IPS DF 6.9 (cell line): ENCODE data around the gene CRYBB2.
"Not testable (repeated sequence)": the region's sequence is repeated elsewhere in the genome, so short reads cannot be mapped to it uniquely, and the experiment has no call there.

ENCODE experiments used
- DNase-seq: peaks from one replicate; pipeline ENCODE4 v3.0.0-alpha.2; 2013; ENCODE audit warnings: low read depth, low spot score
- H3K27ac ChIP-seq: one replicate; pipeline ENCODE4 v1.5.1; 2013; ENCODE audit warnings: low read length, control low read depth
- H3K27me3 ChIP-seq: 2 replicates; pipeline ENCODE4 v1.6.1; 2013; ENCODE audit warnings: mild to moderate bottlenecking, low read length; ENCODE audit not compliant: control insufficient read depth, insufficient read depth
- H3K36me3 ChIP-seq: 2 replicates; pipeline ENCODE4 v1.6.1; 2013; ENCODE audit warnings: low read length; ENCODE audit not compliant: control insufficient read depth, insufficient read depth
- H3K4me1 ChIP-seq: 2 replicates; pipeline ENCODE4 v1.6.1; 2013; ENCODE audit warnings: low read length; ENCODE audit not compliant: control insufficient read depth, insufficient read depth
- H3K4me3 ChIP-seq: 2 replicates; pipeline ENCODE4 v1.5.1; 2013; ENCODE audit warnings: mild to moderate bottlenecking, low read length
- H3K9me3 ChIP-seq: 2 replicates; pipeline ENCODE4 v1.6.1; 2013; ENCODE audit warnings: low read length, inconsistent platforms; ENCODE audit not compliant: control insufficient read depth, insufficient read depth
- WGBS: extraction: QIAGEN DNeasy Blood & Tissue Kit; methylation state at CpG from one replicate; pipeline ENCODE4 v1.1.7; 2013; ENCODE audit warnings: mixed read lengths, missing lambda C conversion rate; ENCODE audit not compliant: insufficient read length, insufficient coverage; 5-methylcytosine and 5-hydroxymethylcytosine counted together

Gene CRYBB2

DNA sequence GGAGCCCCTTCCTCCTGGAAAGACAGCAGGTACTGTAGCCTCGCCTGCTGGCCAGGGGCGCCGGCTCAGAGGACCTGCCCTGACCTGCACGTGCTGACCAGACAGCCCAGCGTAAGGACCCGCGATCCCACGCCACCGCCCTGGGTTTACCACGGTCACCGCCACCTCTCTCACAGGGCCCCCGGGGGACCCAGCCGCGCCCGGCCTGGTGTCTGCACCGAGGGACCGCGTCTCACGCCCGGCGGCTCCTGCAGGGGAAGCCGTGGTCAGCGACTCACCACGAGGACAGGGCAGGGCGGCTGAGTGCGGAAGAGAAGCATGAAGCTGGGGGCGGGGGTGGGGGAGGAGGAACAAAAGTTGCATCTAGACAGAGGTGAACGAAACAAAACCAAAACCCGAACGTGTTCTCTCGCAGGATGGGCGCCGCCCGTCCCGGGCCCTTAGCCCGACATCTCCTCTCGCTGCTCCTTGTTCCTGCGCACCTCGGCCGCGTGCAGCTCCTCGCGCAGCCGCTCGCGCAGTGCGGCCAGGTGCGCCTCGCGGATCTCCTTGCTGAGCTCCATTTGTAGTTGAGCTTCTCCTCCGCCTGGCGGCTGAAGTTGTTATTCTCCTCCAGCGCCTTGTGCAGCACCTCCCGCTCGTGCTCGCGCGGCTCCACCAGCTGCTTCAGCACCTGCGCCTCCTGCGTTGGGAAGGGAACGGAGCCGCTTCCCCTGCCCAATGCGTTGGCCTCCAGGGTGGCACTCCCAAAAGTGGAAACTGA, 40.4 kb upstream of the CRYBB2 start:
- DNase-seq, H3K4me3 ChIP-seq, H3K9me3 ChIP-seq, H3K4me1 ChIP-seq, H3K27ac ChIP-seq, H3K27me3 ChIP-seq, H3K36me3 ChIP-seq: not testable (repeated sequence)
- no CpG with 5 or more reads among the region's 63 CpGs for WGBS

DNA sequence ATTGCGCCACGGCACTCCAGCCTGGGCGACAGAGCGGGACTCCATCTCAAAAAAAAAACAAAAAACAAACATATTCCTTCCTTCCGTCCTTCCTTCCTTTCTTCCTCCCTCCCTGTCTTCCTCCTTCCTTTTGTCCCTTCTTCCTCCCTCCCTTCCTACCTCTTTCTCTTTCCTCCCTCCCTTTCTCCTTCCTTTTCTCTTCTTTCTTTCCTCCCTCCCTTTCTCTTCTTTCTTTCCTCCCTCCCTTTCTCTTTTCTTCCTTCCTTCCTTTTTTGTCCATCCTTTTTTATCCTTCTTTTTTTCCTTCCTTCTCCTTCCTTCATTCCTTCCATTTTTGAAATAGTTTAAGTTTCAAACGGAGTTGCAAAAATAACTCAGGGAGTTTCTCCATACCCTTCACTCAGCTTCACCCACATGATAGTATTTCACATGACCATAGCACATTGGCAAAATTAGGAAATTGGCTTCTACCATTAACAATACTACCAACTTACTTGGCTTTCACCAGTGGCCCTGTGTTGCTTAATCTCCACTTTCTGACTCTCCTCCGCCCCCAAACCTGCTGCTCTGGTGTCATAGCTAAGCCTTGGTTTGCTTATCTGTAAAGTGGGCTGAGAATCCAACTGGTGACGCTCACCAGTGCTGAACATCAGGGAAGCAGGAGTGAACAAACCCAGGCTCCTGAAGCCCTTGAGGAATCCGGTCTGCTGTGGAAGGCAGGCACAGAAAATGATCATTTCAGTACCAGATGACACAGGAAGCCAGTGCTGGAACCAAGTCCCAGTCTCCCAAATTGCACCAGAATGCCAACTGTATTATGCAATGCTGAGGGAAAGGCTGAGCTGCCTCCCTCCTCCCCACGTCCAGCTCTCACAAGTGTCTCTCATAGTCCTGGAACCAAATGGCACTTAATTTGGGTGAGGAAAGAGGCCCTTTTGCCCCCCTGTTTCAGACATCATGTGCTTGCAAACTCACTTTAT, 37.0 kb upstream of the CRYBB2 start:
- no peaks in the 10 kb centered on the region; the same call in 1 of the 2 replicates for H3K36me3 ChIP-seq
- H3K27me3 ChIP-seq: no peaks in the 10 kb centered on the region
- H3K9me3 ChIP-seq: no peaks in the 10 kb centered on the region
- DNase-seq: no peak
- no peak overlapping the region for H3K27ac ChIP-seq
- WGBS: 100% methylated on average over 1 of the region's 10 CpGs
- no peak overlapping the region for H3K4me3 ChIP-seq
- no peaks in the 10 kb centered on the region for H3K4me1 ChIP-seq

DNA sequence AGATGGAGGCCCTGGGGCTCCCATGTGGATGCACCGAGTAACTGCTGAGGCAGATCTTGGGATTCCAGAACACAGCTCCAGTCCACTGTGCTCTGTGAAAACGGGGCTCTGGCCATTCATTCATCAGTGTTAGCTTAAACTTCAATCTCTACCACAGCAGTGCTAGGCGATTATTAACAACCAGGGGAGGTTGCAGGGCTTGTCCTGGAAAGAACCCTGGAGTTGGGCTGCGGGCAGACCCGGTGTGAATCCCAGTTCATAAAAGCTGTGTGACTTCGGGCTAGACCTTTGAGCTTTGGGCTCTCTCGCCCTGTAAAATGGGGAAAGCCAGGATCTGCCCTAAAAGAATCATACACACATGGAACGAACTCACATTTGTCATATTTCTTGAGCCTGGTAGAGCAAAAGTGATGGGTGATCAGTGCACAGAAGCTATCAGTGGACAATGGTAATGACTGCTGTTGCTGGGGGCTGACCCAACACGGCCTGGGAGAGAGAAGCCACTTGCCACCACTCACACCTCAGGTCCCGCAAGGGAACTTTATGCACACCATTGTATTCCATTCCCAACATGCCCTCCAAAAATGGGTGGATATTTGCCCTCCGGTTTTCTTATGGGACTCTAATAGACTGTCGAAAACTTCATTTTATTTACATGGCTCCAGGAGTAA, 35.4 kb upstream of the CRYBB2 start:
- Histone ChIP-seq H3K36me3 (no peaks in the 10 kb centered on the region; the same call in 1 of the 2 replicates), H3K27me3 (no peaks in the 10 kb centered on the region), H3K9me3 (no peaks in the 10 kb centered on the region), H3K27ac (no peak overlapping the region), H3K4me3 (no peak overlapping the region), H3K4me1 (no peaks in the 10 kb centered on the region)
- DNase-seq: no peak
- whole genome bisulfite sequencing: no CpG with 5 or more reads among the region's 12 CpGs

DNA sequence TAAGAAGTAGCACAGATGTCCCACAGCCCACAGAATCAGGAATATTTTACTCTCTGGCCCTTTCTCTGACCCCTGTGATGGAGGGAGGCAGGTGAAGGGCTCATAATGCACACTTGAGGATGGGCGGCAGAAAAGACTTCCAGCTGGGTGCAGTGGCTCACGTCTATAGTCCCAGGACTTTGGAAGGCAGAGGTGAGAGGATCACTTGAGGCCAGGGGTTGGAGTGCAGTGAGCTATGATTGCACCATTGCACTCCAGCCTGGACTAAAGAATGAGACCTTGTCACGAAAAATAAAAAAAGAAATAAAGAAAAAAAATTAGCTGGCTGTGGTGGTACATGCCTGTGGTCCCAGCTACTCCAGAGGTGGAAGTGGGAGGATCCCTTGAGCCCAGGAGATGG, 33.3 kb upstream of the CRYBB2 start:
- Histone ChIP-seq H3K27ac (no peak overlapping the region), H3K9me3 (no peaks in the 10 kb centered on the region), H3K4me1 (no peaks in the 10 kb centered on the region), H3K4me3 (no peak overlapping the region), H3K36me3 (no peaks in the 10 kb centered on the region; the same call in 1 of the 2 replicates), H3K27me3 (no peaks in the 10 kb centered on the region)
- no CpG with 5 or more reads among the region's 3 CpGs for WGBS
- DNase-seq: no peak

DNA sequence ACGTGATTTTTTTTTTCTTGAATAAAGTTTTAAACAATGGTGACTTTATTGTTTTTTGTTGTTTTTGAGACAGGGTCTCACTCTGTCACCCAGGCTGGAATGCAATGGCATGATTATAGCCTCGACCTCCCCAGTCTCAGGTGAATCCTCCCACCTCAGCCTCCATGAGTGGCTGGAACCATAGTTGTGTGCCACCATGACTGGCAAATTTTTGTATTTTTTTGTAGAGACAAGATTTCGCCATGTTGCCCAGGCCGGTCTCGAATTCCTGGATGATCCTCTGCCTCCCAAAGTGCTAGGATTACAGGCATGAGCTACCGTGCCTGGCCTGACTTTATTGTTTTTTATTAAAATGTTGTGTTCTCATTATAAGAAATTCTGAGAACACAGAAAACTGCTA, 32.0 kb upstream of the CRYBB2 start:
- Histone ChIP-seq H3K27ac (no peak overlapping the region), H3K27me3 (no peaks in the 10 kb centered on the region), H3K4me3 (no peak overlapping the region), H3K9me3 (no peaks in the 10 kb centered on the region), H3K4me1 (no peaks in the 10 kb centered on the region), H3K36me3 (no peaks in the 10 kb centered on the region; the same call in 1 of the 2 replicates)
- WGBS: no CpG with 5 or more reads among the region's 6 CpGs
- no peak for DNase-seq

DNA sequence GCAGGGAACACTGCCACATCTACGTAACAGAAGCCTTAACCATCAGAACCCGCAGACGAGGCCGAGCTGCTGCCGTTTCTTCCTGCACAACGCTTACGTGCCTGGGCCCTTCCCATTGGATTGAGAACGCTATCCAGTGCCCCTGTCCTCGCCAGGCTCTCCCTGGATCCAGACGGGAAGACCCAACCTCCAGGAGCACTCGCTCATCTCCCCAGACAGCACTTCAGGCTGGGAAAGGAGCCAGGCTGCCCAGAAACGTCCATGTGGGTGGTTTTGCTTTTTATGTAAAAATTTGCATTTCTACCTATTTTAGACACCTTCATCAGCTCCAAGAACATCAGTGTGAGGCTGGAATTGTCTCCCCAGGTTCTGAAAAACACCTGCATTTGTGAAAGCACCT, 27.0 kb upstream of the CRYBB2 start:
- Histone ChIP-seq H3K27me3 (no peaks in the 10 kb centered on the region), H3K9me3 (no peaks in the 10 kb centered on the region), H3K4me3 (no peak overlapping the region), H3K27ac (no peak overlapping the region), H3K4me1 (no peaks in the 10 kb centered on the region), H3K36me3 (no peaks in the 10 kb centered on the region)
- DNase-seq: no peak
- no CpG with 5 or more reads among the region's 12 CpGs for WGBS

DNA sequence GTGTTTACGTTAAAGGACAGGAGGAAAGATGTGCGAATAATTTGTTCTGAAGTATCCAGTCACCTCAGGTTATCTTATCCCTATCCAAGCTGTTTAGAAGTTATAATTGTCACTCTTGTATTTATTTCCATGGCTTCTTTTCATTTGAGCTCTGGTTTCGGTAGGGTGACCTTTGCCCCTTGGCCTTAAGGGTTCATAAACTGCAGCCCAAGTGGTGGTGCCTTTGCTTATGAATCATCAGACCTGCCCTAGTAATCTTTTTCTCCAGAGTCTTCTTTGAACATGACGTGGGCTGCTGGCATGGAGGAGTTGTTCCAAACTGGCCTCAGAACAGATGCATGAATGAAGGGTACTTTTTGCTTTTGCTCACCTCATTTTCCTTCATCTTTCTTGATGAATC, 26.3 kb upstream of the CRYBB2 start:
- no peaks in the 10 kb centered on the region for H3K27me3 ChIP-seq
- H3K36me3 ChIP-seq: no peaks in the 10 kb centered on the region
- H3K4me3 ChIP-seq: no peak overlapping the region
- H3K4me1 ChIP-seq: no peaks in the 10 kb centered on the region
- no peak for DNase-seq
- no peak overlapping the region for H3K27ac ChIP-seq
- 100% methylated on average over 1 of the region's 4 CpGs for WGBS
- H3K9me3 ChIP-seq: no peaks in the 10 kb centered on the region

DNA sequence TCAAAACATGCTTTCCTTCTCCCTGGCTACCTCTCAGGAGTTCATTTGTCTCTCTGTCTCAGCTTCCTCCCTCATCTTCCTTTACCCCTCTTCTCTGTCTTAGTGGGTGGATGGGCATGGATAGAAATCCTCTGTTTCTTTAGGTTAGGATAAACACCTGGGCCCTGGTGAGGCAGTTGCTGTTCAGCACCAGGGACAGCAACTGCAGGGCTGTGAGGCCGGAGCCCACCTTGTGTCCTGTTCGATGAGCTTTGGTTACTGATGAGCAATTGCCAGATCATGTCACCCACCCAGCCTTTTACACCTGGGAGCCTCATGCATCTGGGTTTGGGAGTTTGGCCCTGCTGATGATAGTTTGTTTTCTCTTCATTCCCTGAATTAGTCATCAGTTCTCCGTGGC, 25.9 kb upstream of the CRYBB2 start:
- Histone ChIP-seq H3K27ac (no peak overlapping the region), H3K36me3 (no peaks in the 10 kb centered on the region), H3K9me3 (no peaks in the 10 kb centered on the region), H3K4me3 (no peak overlapping the region), H3K27me3 (no peaks in the 10 kb centered on the region), H3K4me1 (no peaks in the 10 kb centered on the region)
- DNase-seq: no peak
- WGBS: no CpG with 5 or more reads among the region's 3 CpGs

DNA sequence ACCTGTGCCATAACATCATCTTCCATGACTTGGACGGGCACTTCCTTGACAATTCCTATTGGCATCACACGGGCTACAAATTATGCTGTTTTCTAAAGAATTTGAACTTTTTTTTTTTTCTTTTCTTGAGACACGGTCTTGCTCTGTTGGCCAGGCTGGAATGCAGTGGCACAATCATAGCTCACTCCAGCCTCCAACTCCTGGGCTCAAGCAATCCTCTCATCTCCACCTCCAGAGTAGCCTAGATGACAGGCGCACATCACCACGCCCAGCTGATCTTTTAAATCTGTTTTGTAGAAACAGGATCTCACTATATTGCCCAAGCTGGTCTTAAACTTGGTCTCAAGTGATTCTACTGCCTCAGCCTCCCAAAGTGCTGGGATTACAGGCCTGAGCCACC, 23.1 kb upstream of the CRYBB2 start:
- Histone ChIP-seq H3K27ac (no peak overlapping the region), H3K4me3 (no peak overlapping the region), H3K4me1 (no peaks in the 10 kb centered on the region), H3K9me3 (no peaks in the 10 kb centered on the region), H3K27me3 (no peaks in the 10 kb centered on the region), H3K36me3 (no peaks in the 10 kb centered on the region)
- DNase-seq: no peak
- no CpG with 5 or more reads among the region's 5 CpGs for WGBS

DNA sequence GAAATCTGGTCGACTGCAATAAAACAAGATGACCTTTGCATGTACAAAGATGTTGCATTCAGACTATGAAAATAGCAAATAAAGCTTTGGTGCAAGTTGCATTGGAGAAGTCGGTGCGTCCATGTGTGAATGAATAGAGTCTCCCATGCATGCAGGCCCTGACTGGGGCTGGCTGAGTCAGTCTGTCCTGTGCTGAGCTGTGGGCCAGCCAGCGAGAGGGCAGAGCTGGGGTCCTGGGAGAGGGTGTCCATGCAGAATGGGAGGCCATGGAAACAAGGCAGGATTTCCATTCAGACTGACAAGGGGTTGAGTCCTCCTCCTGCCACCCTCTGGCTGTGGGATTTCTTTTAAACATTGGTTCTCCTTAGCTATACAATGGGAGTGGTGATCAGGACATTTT, 22.1 kb upstream of the CRYBB2 start:
- H3K36me3 ChIP-seq: no peaks in the 10 kb centered on the region
- WGBS: no CpG with 5 or more reads among the region's 4 CpGs

More for the DNA sequence above, 22.1 kb upstream of the CRYBB2 start:
- Histone ChIP-seq H3K9me3 (no peaks in the 10 kb centered on the region), H3K27ac (no peak overlapping the region), H3K27me3 (no peaks in the 10 kb centered on the region), H3K4me1 (no peaks in the 10 kb centered on the region), H3K4me3 (no peak overlapping the region)
- DNase-seq: no peak
